GM19463 (cell line): ENCODE measurements around the gene EPS8.
"Not testable (repeated sequence)": the region's sequence is repeated elsewhere in the genome, so short reads cannot be mapped to it uniquely, and the experiment has no call there.

Experiments
- ATAC-seq: cut with Tn5 transposase; IDR thresholded peaks from one replicate; pipeline ENCODE4 v1.9.1; 2021; ENCODE audit warnings: mild to moderate bottlenecking, moderate library complexity; ENCODE audit not compliant: unreplicated experiment

The EPS8 gene

DNA sequence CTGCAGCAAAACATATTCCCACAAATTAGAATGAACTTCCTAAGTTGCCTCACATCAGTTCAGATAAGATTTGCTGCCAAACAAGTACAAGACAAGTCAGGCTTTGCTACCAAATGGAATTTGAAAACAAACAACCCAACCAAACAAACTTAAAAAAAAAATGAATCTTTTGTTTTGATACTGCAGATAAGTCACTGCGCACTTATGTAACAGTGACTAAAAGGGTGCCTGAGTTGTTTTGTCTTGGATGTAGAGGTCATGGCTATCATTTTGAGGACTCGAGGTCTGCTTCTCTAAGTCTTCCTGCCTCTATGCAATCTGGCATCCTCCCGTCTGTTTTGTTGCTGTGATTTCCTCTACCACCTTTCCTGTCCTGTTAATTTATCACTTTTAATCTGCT, 11.1 kb upstream of the EPS8 start:
- no peak for ATAC-seq

DNA sequence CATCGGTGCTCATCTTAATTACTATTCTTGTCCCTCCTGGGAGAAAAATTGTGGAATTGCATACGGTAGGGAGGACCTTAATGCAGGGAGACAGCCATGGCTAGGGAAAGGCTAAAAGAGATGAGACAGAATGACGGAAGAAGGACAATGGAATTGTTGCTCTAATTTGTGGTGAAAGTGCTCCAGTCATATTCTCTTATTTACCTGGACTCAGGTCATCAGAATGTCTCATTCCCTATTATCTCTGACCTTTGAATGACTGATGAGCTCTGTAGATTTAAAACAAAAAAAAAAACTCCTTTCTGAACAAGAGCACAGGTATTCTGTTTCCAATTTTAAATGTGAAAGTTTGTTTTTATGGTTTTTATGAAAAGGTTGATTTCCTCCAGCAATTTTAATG, 8.6 kb upstream of the EPS8 start:
- ATAC-seq: no peak

DNA sequence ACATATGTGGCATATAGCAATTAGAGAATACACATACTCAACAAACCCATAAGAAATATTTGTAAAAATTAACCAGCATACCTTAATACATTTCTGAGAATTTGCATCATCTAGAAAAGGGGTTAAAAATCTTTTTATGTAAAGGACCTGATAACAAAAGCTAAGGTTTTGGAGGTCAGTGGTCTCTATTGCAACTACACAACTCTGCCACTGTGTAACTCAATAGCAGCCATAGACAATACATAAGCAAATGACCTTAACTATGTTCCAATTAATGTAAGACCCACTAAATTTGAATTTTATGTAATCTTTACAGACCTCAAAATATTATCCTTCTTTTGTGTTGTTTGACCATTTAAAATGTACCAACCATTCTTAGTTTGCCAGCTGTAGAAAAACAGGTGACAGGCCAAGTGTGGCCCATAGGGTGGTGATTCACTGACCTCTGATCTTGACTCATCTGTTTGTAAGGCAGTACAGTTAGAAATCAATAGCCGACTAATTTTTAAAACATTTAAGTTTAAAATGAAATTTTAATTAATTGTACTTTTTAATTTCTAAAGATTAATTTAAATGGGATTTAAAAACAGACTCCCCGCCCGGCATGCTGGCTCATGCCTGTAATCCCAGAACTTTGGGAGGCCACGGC, 7.4 kb upstream of the EPS8 start:
- ATAC-seq: no peak

DNA sequence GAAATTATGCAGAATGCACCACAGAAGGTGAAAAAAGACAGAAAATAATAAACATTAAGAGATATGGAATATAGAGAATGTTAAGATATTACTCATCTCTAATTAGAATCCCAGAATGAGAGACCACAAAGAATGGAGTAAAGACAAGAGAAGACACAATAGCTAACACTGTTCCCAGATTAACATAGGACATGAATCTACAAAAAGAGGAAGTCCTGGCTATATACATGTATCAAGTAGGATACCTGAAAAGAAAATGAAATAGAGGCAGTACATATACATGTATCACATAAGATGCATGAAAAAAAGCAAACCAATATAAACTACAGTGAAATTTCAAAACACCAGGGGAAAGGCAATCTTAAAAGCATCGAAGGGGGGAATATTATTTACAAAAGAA, 5.6 kb upstream of the EPS8 start:
- ATAC-seq: no peak

DNA sequence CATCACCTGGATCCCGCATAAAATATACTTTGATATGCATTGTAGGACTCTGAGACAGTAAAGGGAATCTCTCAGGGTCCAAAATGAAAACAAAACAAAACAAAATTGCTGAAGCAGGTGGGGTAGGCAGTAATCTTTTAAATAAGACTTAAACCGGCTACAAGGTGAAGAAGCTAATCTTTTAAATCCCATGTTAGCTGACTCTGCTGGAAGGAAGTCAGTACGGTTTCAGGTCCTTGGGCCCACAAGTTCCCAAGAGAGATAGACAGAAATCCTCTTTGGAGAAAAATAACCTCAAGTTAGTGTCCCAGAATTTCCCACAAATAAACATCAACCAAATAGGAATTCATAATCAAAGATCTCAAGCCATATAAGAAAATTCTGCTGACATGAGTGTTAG, 5.0 kb upstream of the EPS8 start:
- ATAC-seq: no peak

DNA sequence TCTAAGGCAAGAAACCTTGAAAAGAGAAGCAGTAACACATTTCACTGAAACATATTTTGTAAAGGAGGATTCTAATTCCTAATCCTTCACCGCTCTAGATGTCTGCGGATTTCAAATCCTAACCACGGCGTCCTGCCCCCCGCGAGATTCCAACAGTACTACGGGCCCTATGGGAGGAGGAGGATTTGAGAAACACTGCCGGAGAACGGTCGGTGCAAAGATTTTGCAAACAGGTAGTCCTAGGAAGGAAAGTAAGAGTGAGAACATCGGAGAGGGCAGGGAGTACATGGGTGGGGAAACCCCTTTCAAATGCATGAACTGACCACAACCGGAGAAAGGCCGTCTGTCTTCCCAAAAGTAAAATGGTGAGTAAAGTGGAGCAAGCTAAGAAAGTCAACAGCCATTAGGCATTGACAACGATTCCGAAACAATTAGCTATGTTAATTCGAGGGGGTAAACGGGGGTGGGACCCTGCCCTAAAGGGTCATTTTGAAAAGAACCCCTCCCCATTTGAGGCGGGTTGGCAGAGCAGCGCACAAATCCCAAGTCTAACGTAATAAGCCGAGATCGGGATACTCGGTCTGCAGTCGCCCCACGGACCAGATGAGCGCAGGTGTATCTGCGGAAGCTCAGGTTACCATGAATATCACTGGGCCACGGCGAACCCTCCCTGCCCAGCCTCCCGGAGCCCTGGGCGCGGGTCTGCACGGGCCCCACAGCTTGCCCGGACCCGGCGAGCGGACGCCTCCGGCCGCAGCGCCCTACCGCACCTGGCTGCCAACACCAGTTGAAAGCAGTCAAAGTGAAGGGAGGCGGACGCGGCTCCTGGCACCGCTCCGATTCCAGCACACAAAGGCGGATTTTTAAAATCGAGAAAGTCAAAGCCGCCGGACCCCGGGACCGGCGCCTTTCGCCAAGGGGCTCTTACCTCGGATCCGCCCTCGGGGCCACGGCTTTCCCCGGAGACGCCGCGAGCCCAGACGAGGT, 662 bp downstream of the EPS8 start:
- peak; percentile 32 for ATAC-seq

DNA sequence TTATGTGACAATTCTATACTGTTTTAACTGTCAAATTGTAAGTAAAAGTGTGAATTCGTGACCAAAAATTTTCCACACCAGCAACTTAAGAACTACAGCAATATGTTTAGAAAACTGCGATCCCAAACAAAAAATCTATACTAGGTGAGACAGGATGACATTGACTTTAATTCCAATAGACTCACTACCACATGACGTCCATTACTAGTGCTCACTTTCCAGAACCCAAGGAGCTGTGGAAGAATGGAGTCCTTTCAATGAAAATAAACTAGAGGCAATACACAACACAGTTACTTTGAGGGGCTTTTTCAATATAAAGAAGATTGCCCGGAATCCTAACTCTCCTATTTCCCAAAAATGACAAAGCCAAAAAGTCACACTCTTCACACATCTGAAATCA, 1.4 kb downstream of the EPS8 start:
- no peak for ATAC-seq

DNA sequence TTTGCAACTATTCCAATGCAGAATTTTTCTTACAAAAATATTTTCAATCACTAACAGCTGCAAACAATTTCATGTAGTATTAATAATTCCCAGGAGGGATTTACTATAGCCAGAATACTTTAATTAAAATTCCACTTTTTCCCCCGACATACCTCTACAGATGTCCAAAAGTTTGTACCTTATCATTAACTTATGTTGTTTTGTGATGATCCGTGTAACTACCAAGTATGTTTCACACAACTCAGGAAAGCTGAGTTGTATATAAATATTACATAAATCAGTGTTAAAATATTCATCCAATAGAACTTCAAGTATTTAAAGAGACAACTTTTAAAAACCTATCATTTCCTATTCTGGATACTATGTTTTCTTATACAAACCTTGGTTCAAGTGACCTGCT, 2.4 kb downstream of the EPS8 start:
- ATAC-seq: no peak

DNA sequence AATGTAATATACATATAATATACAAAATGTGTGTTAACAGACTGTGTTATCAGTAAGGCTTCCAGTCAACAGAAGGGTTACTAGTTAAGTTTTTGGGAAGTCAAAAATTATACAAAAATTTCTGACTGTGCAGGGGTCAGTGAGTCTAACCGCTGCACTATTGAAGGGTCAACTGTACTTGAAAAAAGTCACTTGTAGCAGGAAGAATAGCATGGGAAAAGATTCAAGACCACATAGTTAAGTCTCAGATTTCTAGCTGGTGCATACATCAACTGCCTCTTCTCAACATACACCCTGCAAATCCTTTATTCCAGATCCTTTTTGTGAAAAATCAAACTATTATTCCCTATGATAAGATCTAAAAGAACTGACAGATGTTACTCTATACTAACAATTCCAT, 5.9 kb downstream of the EPS8 start:
- no peak for ATAC-seq

DNA sequence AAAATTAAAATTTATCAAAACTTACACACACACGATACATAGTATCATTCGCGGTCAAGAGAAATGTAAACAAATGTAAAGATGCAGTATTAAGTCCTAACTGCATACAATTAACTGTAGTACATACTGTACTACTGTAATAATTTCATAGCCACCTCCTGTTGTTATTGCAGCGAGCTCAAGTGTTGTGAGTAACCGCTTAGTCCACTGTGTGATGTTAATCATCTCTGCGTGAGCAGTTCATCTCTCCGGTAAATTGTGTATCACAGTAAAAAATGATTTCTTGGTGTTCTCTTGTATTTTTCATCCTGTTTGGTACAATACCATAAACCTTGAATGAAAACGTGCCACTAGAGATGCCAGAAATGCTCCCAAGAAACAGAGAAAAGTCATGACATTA, 6.5 kb downstream of the EPS8 start:
- no peak for ATAC-seq

DNA sequence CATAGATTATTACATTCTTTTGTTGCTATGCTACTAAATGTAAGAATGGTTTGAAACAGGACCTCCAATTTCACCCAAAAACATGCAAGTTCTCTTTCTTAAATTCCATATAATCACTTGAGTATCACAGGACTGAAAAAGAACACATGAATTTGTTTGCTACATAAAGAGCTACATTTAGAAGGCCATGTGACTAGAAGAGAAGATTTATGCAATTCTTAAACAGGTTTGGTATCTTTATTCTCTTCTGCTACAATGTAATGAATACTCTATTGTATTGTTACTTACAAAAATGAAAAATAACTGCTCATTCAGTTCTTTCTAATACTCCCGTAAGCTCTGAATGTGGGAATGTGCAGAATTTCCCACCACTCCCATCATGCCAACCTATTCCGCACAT, 9.3 kb downstream of the EPS8 start:
- ATAC-seq: no peak

DNA sequence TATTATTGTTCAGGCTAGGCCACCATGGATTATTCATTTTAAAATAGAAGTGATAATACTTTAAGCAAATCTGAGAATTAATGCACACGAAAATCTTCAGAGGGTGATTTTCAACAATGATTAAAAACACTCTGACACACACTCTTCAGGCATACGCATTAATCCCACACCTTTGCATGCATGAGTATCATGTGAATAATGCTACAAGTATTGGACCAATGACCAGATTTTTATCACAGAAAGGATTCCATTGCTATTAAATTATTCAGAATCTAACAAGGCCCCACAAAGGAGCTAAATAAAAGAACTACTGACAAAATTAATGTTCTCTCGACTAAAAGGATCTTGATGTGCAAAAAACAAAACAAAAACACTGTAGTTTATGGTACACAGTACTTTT, 11.1 kb downstream of the EPS8 start:
- no peak for ATAC-seq

DNA sequence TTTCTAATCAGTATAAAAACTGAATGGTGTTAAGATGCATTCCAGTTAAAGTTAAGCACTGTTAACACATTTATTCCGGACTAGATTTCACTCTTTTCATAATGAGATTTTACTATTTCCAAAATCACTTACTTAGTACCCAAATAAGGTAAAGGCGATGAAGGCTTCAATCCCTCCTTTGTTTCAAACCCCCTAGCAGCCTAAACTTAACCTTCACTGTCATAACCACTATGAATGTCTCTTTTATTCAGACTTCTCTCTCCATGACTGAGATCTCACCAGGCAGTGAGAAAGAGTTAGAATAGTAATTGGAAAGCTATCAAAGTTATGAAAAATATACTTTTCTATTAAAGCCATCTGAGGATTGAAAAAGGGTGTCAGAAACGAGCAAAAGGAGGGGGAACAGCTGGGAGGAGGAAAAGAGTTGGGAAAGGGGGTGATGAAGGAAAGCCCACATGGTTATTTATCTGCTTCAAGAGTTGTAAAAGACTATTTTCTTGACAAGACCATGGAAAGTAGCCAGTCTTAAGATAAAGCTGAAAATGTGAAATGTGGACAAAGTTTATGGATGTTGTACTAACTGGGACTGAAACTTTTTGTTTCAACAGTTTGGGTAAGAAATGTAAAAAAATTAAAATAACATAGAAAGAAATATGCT, 11.7 kb downstream of the EPS8 start:
- no peak for ATAC-seq

DNA sequence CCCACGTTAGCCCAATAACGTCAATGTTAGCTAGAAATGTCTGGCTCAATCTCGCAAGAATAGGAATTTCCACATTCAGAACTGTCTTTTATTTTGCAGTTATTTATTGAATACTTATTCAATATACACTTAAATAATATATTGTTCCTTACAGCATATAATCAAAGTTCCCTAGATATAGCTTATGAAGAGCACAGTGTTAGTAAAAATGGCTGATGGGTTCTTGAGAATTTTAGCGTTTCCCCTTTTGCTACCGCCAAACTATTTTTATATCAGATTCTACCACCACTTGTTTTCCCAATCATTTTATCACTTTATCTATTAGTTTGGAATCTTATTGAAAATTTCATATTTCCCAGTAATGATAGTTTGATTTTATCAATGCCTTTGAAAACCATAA, 12.7 kb downstream of the EPS8 start:
- no peak for ATAC-seq

DNA sequence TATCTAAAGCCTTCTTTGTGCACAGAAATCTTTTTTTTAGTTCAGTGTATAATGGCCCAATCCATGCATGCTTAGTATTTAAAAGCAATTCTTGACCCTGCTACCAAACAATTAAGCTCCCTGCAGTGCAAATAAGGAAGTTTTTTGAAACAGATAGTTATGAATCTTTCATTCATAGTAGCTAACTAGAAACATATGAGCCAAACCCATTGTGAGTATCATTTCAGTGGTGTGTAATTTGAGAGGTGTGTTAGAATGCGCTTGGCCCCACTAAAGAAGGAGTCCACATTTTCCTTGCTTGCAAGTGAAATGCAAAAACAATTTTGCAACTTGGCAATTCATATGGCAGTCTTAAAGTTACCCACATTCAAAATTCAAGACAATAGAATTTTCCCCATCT, 14.4 kb downstream of the EPS8 start:
- no peak for ATAC-seq

DNA sequence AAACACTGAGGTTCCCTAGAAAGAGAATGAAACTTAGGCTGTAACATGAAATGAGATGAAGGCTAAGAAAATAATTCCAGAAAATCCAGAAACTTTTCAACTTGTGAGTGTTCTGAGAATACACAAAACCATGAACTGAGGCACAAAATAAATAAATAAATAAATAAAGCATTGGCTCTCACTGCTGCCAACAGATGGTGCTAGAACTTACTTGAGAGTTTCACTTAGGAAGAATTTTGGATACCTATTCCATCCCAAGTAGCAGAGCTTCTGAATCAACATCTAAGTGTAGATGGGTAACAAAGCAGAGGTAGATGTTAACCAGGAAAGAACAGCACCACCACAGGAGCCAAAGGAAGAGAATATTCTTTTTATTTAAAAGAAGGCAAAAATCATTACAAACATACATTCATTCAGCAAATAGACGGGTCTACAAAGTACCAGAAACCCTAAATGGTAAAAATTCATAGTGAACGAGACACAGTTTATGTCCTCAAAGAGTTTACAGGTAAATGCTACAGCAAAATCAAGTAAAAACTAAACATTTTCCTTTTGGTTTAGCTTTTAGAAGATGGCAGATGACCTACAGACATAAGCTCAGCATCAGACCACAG, 16.7 kb downstream of the EPS8 start:
- no peak for ATAC-seq

DNA sequence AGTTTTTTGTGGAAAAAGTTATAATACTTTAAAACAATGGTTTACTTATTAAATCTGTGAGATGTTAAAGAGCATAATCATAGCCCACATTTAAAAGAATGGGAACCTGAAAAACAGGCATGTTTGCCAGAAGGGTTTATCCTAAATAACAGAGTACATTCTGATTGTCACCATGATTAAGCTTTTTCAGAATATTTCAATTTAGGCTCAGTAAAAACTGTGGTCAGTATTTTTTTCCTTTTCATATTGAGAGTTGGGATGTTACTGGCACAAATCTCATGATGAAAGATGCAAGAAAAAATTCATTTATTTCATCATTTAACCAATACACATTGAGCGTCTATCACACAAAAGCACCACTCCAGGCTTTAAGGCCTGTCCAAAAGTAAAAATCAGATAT, 18.6 kb downstream of the EPS8 start:
- ATAC-seq: no peak

DNA sequence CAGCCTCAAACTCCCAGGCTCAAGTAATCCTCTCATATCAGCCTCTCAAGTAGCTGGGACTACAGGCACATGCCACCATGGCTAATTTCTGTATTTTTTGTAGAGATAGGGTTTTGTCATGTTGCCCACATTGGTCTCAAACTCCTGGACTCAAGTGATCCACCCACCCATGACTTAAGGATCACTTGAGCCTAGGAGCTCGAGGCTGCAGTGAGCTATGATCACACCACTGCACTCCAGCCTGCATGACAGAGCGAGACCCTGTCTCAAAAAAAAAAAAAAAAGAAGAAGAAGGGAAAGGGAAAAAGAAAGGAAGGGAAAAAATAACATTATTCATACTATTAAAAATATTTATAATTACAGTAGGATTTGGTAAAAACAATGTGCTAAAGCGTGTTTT, 19.2 kb downstream of the EPS8 start:
- no peak for ATAC-seq

DNA sequence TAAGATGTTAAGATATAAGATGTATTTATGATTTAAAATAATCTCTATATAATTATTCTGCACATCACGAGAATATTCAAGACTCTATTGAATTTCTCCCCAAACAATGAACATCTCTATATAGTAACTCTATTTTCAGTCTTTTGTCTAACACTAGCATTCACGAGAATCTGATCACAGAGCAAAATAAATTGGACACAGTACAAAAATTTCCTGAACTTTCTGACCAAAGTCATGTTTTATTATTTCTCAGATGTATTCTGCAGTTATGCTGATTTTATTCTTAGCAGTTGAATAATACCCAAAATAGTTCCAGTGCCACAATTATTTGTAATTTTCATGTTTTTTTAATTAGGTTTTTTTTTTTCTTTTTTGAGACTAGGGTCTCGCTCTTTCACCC, 19.6 kb downstream of the EPS8 start:
- ATAC-seq: no peak

DNA sequence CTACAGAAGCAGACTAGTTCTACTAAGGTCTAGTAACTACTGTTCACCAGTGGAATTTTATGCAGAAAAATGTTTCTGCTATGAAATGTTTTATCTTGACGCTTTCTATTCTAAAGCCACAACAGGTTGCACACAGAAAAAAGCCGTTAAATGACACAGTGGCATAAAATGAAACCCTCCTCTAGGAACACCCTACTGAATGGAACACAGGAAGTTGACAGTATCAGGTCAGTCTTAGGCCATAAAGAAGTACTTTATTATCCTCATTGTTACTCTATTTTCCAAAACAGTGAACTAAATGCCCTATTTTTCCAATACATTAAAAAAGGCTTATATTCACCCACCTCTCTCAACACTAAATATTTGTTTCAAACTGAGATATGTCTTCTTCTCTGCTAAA, 21.9 kb downstream of the EPS8 start:
- no peak for ATAC-seq

DNA sequence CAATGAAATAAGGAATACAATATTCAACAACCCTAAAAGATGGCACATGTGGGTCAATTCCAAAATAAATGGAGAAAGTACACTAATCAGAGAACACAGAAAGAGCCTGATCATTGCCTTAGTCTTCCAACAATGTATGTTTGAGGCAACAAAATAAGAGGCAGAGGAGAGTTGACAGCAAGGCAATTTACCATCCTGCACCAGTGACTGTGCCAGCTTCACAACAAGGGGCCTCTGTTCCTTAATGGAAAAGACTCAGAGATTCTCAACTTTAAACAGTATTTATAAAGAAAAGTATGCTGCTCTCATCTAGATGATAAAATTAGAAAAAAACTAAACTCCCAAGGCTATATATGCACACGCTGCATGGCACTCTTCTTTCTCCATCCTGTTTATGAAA, 25.9 kb downstream of the EPS8 start:
- no peak for ATAC-seq

DNA sequence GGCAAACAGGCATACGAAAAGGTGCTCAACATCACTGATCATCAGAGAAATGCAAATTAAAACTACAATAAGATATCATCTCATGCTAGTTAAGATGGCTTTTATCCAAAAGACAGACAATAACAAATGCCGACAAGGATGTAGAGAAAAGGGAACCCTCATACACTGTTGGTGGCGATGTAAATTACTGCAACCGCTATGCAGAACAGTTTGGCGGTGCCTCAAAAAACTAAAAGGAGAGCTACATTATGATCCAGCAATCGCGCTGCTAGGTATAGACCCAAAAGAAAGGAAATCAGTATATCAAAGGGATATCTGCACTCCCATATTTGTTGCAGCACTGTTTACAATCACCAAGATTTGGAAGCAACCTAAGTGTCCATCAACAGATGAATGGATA, 27.0 kb downstream of the EPS8 start:
- not testable (repeated sequence) for ATAC-seq
